HL-60 (cell line): Measurements from ENCODE around the gene FKRP.

ENCODE experiments used
- DNase-seq, 2 experiments: peaks; one replicate each; pipeline ENCODE4 v3.0.0-alpha.2; 2010 to 2020; ENCODE audit warnings: low read depth in 1 of 2, low spot score in 1 of 2
- H3K27ac ChIP-seq: fragments of 250-450 bp; sonication (Bioruptor Pico); replicated peaks from 2 replicates; pipeline ENCODE4 v1.5.1; 2020; ENCODE audit warnings: mild to moderate bottlenecking, moderate library complexity
- H3K27me3 ChIP-seq: fragments of 250-450 bp; sonication (Bioruptor Pico); 2 replicates; pipeline ENCODE4 v1.5.1; 2021; ENCODE audit warnings: mild to moderate bottlenecking, moderate library complexity; ENCODE audit not compliant: insufficient read depth, poor library complexity, severe bottlenecking
- H3K4me3 ChIP-seq: replicated peaks from 2 replicates; pipeline ENCODE4 v1.5.1; 2011; ENCODE audit warnings: mild to moderate bottlenecking, control low read depth, low read length; ENCODE audit not compliant: insufficient read depth
- GABPA ChIP-seq: IDR thresholded peaks from 2 replicates; pipeline ENCODE4 v1.6.1; 2012; ENCODE audit warnings: low read depth
- POLR2AphosphoS5 ChIP-seq: IDR thresholded peaks from 2 replicates; pipeline ENCODE4 v1.6.1; 2012; ENCODE audit warnings: low read depth
- SPI1 ChIP-seq: IDR thresholded peaks from 2 replicates; pipeline ENCODE4 v1.6.1; 2012; ENCODE audit warnings: low read depth, mild to moderate bottlenecking, borderline replicate concordance
- TF ChIP-seq, protein P1 (sequence below): IDR thresholded peaks from 2 replicates; pipeline ENCODE4 v1.6.1; 2012; ENCODE audit warnings: low read depth; ENCODE audit not compliant: insufficient replicate concordance
- TF ChIP-seq, protein P2 (sequence below): IDR thresholded peaks from one replicate; pipeline ENCODE4 v1.5.1; 2011; ENCODE audit warnings: low read length, control low read depth, inconsistent platforms; ENCODE audit not compliant: insufficient read depth

Gene FKRP

GRCh38 chr19:46772170-46773017, 26.5 kb downstream of the FKRP start:
- H3K27ac ChIP-seq, result no peak overlapping the region
- no peak overlapping the region for H3K4me3 ChIP-seq

GRCh38 chr19:46773018-46773399, 27.2 kb downstream of the FKRP start:
- Histone ChIP-seq H3K4me3 (no peak overlapping the region), H3K27me3 (no peaks in the 10 kb centered on the region), H3K27ac (no peak overlapping the region)
- TF ChIP-seq, protein P1, sequence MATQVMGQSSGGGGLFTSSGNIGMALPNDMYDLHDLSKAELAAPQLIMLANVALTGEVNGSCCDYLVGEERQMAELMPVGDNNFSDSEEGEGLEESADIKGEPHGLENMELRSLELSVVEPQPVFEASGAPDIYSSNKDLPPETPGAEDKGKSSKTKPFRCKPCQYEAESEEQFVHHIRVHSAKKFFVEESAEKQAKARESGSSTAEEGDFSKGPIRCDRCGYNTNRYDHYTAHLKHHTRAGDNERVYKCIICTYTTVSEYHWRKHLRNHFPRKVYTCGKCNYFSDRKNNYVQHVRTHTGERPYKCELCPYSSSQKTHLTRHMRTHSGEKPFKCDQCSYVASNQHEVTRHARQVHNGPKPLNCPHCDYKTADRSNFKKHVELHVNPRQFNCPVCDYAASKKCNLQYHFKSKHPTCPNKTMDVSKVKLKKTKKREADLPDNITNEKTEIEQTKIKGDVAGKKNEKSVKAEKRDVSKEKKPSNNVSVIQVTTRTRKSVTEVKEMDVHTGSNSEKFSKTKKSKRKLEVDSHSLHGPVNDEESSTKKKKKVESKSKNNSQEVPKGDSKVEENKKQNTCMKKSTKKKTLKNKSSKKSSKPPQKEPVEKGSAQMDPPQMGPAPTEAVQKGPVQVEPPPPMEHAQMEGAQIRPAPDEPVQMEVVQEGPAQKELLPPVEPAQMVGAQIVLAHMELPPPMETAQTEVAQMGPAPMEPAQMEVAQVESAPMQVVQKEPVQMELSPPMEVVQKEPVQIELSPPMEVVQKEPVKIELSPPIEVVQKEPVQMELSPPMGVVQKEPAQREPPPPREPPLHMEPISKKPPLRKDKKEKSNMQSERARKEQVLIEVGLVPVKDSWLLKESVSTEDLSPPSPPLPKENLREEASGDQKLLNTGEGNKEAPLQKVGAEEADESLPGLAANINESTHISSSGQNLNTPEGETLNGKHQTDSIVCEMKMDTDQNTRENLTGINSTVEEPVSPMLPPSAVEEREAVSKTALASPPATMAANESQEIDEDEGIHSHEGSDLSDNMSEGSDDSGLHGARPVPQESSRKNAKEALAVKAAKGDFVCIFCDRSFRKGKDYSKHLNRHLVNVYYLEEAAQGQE, result no peak
- TF ChIP-seq POLR2AphosphoS5 (no peak), GABPA (no peak), SPI1 (no peak)
- TF ChIP-seq, protein P2, sequence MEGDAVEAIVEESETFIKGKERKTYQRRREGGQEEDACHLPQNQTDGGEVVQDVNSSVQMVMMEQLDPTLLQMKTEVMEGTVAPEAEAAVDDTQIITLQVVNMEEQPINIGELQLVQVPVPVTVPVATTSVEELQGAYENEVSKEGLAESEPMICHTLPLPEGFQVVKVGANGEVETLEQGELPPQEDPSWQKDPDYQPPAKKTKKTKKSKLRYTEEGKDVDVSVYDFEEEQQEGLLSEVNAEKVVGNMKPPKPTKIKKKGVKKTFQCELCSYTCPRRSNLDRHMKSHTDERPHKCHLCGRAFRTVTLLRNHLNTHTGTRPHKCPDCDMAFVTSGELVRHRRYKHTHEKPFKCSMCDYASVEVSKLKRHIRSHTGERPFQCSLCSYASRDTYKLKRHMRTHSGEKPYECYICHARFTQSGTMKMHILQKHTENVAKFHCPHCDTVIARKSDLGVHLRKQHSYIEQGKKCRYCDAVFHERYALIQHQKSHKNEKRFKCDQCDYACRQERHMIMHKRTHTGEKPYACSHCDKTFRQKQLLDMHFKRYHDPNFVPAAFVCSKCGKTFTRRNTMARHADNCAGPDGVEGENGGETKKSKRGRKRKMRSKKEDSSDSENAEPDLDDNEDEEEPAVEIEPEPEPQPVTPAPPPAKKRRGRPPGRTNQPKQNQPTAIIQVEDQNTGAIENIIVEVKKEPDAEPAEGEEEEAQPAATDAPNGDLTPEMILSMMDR, result no peak
- DNase-seq, result no peak

More at GRCh38 chr19:46772170-46773017, 26.5 kb downstream of the FKRP start:
- no peaks in the 10 kb centered on the region for H3K27me3 ChIP-seq
- TF ChIP-seq GABPA (no peak), POLR2AphosphoS5 (no peak; the same call in 1 of the 2 replicates), SPI1 (no peak)
- TF ChIP-seq, protein P2, result no peak
- TF ChIP-seq, protein P1, result no peak
- no peak for DNase-seq

DNA sequence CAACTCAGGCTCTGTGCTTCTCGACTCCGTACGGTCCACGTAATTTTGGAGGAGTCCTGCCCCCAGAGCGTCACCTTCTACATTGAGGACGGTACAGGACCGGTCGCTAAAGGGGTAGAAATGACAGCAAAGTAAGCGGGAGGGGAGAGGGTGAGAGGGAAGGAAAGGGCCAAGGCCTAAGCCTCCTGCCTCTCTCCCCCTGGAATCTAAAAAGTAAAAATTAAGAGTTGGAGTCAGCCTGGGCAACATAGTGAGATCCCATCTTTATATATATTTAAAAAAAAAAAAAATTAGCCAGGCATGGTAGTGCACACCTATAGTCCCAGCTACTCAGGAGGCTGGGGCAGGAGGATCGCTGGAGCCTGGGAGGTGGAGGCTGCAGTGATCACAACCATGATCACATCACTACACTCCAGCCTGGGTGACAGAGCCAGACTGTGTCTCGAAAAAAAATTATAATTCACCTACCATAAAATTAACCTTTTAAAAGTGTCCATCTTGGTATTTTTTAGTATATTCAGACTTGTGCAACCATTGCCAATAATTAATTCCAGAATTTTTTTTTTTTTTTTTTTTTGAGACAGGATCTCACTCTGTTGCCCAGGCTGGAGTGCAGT, 29.9 kb downstream of the FKRP start:
- H3K4me3 ChIP-seq, result no peak overlapping the region
- no peak for DNase-seq
- TF ChIP-seq, protein P1, result no peak
- TF ChIP-seq POLR2AphosphoS5 (no peak), GABPA (no peak)
- H3K27me3 ChIP-seq, result no peaks in the 10 kb centered on the region
- H3K27ac ChIP-seq, result no peak overlapping the region
